ENCODE results near the gene B4GALT3.

The B4GALT3 gene

DNA sequence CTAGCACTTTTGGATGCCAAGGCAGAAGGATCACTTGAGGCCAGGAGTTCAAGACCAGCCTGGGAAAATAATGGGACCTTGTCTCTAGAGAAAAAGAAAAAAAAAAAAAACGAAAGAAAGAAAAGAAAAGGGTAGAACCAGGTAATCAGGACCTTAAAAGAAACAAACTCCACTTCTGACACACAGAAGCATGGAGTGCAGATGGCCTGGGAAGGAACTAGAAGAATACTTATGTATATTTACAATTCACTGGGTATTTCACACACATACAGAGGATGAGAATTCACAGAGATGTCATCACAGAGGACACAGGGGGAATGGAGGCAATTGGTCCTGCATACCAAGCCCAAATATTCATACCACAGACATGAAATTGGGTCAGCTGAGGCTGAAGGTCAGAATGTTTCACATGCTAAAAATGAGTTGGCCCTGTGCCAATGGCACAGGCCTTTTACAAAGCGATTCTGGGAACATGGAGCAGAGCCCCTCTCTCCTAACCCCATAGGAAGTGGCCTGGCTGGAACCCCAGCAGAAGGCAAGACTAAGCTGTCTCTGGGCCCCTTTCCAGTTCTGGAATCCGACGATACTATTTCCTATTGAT lies 4.4 kb downstream of the B4GALT3 start:
- Histone ChIP-seq H3K36me3 (ENCODE audit: control insufficient read depth in 2 of 2, insufficient read depth in 2 of 2, low read length in 2 of 2) (peaks cover 24 to 39% of the 10 kb centered on the region in 2 donors), H3K27me3 (ENCODE audit: control insufficient read depth in 2 of 2, insufficient read depth in 2 of 2, low read length in 2 of 2) (no peaks in the 10 kb centered on the region), H3K4me1 (ENCODE audit: control insufficient read depth in 2 of 2, insufficient read depth in 2 of 2, low read length in 2 of 2) (peaks cover 10 to 13% of the 10 kb centered on the region in 2 donors), H3K9me3 (ENCODE audit: control insufficient read depth in 2 of 2, low read length in 2 of 2) (no peaks in the 10 kb centered on the region), H3K27ac (ENCODE audit: low read depth in 2 of 2, low read length in 2 of 2) (no peak overlapping the region), H3K4me3 (ENCODE audit: low read length in 2 of 2) (no peak overlapping the region), H3K9ac (ENCODE audit: low read depth in 1 of 2, low read length in 2 of 2) (no peak overlapping the region)

DNA sequence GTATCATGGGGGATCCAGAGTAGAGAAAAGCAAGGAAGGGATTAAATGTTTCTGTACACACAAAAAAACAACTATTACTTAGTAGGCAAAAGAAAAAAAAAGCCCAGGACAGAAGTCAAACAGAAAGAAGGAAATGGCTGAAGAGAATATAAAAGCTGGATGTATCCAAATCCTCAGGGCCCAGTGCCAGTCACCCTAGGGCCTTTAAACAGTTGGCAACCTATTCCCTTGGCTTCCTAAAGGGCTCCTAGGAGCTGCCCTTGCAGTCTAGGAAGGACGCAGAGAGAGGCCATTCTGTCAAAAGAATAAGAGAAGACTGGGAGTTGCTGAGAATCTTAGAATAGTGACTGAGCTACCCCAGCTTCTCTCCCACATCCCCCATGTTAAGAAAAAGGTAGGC lies 5.0 kb downstream of the B4GALT3 start:
- no peaks in the 10 kb centered on the region for H3K9me3 ChIP-seq (ENCODE audit: control insufficient read depth in 2 of 2, low read length in 2 of 2)
- H3K36me3 ChIP-seq (ENCODE audit: control insufficient read depth in 2 of 2, insufficient read depth in 2 of 2, low read length in 2 of 2) = peaks cover 24 to 39% of the 10 kb centered on the region in 2 donors
- no peak overlapping the region for H3K9ac ChIP-seq (ENCODE audit: low read depth in 1 of 2, low read length in 2 of 2)
- no peaks in the 10 kb centered on the region for H3K27me3 ChIP-seq (ENCODE audit: control insufficient read depth in 2 of 2, insufficient read depth in 2 of 2, low read length in 2 of 2)
- H3K4me3 ChIP-seq (ENCODE audit: low read length in 2 of 2) = no peak overlapping the region
- H3K27ac ChIP-seq (ENCODE audit: low read depth in 2 of 2, low read length in 2 of 2) = no peak overlapping the region
- H3K4me1 ChIP-seq (ENCODE audit: control insufficient read depth in 2 of 2, insufficient read depth in 2 of 2, low read length in 2 of 2) = peaks cover 8 to 10% of the 10 kb centered on the region in 2 donors

DNA sequence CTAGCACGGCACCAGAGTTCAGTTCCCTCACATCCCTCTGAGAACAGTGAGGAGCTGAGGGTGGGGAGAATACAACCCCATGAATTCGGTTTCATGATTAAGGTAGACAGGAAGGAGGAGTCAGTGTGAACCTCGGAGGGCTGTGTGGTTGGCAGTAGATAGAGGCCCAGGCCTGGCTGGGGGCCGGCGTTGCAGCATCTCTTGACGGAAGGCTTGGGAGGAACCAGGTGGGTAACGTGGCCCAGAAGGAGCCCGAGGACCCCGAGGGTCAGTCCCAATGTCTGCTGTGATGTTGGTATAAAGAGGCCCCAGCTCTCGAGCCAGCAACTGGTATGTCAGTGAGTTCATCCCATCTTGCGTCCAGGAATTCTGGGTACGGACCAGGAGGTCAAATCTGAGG lies 5.6 kb downstream of the B4GALT3 start:
- peaks cover 24 to 39% of the 10 kb centered on the region in 2 donors for H3K36me3 ChIP-seq (ENCODE audit: control insufficient read depth in 2 of 2, insufficient read depth in 2 of 2, low read length in 2 of 2)
- H3K4me1 ChIP-seq (ENCODE audit: control insufficient read depth in 2 of 2, insufficient read depth in 2 of 2, low read length in 2 of 2) = peaks cover 13 to 15% of the 10 kb centered on the region in 2 donors

DNA sequence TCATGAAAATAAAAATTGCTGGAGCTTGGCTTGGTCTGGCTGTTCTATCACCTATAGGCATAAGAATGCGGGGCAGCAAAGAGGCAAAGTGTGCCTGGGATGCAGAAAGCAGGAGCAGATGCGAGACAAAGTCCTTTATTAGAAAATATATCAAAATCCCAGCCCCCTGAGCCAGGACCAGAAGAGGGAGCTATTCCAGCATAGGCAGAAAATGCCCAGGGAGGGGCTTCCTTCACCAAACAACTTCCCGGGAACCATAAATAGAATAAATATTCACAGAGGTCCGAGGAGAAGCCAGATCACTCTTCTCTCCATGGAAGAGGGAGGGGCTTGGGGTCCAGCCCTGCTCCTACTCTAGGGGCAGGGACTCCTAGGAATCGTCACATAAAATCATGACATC lies 6.1 kb downstream of the B4GALT3 start:
- peaks cover 10 to 13% of the 10 kb centered on the region in 2 donors for H3K4me1 ChIP-seq (ENCODE audit: control insufficient read depth in 2 of 2, insufficient read depth in 2 of 2, low read length in 2 of 2)
- H3K27ac ChIP-seq (ENCODE audit: low read depth in 2 of 2, low read length in 2 of 2) = no peak overlapping the region
- H3K36me3 ChIP-seq (ENCODE audit: control insufficient read depth in 2 of 2, insufficient read depth in 2 of 2, low read length in 2 of 2) = peaks cover 24 to 39% of the 10 kb centered on the region in 2 donors
- no peaks in the 10 kb centered on the region for H3K27me3 ChIP-seq (ENCODE audit: control insufficient read depth in 2 of 2, insufficient read depth in 2 of 2, low read length in 2 of 2)
- no peak overlapping the region for H3K9ac ChIP-seq (ENCODE audit: low read depth in 1 of 2, low read length in 2 of 2)
- no peaks in the 10 kb centered on the region for H3K9me3 ChIP-seq (ENCODE audit: control insufficient read depth in 2 of 2, low read length in 2 of 2)
- H3K4me3 ChIP-seq (ENCODE audit: low read length in 2 of 2) = no peak overlapping the region

More for the DNA sequence above, 5.6 kb downstream of the B4GALT3 start:
- H3K27me3 ChIP-seq (ENCODE audit: control insufficient read depth in 2 of 2, insufficient read depth in 2 of 2, low read length in 2 of 2) = no peaks in the 10 kb centered on the region
- no peaks in the 10 kb centered on the region for H3K9me3 ChIP-seq (ENCODE audit: control insufficient read depth in 2 of 2, low read length in 2 of 2)
- no peak overlapping the region for H3K4me3 ChIP-seq (ENCODE audit: low read length in 2 of 2)
- H3K27ac ChIP-seq (ENCODE audit: low read depth in 2 of 2, low read length in 2 of 2) = no peak overlapping the region
- H3K9ac ChIP-seq (ENCODE audit: low read depth in 1 of 2, low read length in 2 of 2) = no peak overlapping the region

DNA sequence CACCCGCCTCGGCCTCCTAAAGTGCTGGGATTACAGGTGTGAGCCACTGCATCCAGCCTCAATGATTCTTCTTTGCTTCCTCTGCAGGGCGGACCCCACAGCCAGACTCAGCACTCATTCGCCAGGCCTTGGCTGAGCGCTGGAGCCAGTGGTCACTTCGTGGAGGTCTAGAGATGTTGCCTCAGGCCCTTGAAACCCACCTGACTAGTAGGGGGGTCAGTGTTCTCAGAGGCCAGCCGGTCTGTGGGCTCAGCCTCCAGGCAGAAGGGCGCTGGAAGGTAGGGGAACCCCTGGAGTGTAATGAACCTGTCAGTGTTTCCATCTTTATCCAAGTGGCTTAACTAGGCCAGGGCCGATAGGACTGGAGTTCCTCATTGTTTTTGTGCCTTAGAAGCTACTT lies 8.4 kb downstream of the B4GALT3 start:
- Histone ChIP-seq H3K9me3 (ENCODE audit: control insufficient read depth in 2 of 2, low read length in 2 of 2) (no peaks in the 10 kb centered on the region), H3K9ac (ENCODE audit: low read depth in 1 of 2, low read length in 2 of 2) (no peak overlapping the region), H3K4me3 (ENCODE audit: low read length in 2 of 2) (no peak overlapping the region), H3K27ac (ENCODE audit: low read depth in 2 of 2, low read length in 2 of 2) (no peak overlapping the region), H3K36me3 (ENCODE audit: control insufficient read depth in 2 of 2, insufficient read depth in 2 of 2, low read length in 2 of 2) (peaks cover 24 to 32% of the 10 kb centered on the region in 2 donors), H3K4me1 (ENCODE audit: control insufficient read depth in 2 of 2, insufficient read depth in 2 of 2, low read length in 2 of 2) (peaks cover 14 to 20% of the 10 kb centered on the region in 2 donors), H3K27me3 (ENCODE audit: control insufficient read depth in 2 of 2, insufficient read depth in 2 of 2, low read length in 2 of 2) (no peaks in the 10 kb centered on the region)

DNA sequence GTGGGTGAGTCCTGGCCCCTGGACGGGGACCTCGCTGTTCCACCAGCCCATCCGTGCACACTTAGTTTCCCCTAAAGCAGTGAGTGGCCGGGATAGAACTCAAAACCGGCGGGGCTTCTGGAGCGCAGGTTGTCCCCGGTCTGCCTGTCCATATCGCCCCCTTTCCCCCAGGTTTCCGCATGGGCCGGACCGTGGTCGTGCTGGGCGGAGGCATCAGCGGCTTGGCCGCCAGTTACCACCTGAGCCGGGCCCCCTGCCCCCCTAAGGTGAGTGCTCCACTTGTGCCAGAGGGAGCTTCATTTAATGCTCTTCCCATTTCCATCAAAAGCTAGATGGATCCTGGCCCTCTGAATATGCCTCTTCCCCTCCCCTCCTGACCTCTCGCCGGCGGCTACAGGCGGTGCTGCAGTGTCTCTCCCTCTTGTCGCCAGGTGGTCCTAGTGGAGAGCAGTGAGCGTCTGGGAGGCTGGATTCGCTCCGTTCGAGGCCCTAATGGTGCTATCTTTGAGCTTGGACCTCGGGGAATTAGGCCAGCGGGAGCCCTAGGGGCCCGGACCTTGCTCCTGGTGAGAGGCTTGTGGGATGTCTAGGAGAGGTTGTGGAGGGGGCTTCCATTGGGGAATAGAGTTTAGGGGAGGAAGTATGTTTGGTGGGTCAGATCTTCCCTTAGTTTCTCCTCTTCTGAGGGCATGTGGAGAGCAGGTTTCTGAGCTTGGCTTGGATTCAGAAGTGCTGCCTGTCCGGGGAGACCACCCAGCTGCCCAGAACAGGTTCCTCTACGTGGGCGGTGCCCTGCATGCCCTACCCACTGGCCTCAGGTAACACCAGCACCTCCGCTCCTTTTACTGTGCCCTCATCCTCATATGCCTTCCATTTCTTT lies 10.4 kb downstream of the B4GALT3 start:
- peaks cover 20 to 25% of the 10 kb centered on the region in 2 donors for H3K36me3 ChIP-seq (ENCODE audit: control insufficient read depth in 2 of 2, insufficient read depth in 2 of 2, low read length in 2 of 2)
- H3K4me3 ChIP-seq (ENCODE audit: low read length in 2 of 2) = peak overlapping the region; percentile 95 to 96

DNA sequence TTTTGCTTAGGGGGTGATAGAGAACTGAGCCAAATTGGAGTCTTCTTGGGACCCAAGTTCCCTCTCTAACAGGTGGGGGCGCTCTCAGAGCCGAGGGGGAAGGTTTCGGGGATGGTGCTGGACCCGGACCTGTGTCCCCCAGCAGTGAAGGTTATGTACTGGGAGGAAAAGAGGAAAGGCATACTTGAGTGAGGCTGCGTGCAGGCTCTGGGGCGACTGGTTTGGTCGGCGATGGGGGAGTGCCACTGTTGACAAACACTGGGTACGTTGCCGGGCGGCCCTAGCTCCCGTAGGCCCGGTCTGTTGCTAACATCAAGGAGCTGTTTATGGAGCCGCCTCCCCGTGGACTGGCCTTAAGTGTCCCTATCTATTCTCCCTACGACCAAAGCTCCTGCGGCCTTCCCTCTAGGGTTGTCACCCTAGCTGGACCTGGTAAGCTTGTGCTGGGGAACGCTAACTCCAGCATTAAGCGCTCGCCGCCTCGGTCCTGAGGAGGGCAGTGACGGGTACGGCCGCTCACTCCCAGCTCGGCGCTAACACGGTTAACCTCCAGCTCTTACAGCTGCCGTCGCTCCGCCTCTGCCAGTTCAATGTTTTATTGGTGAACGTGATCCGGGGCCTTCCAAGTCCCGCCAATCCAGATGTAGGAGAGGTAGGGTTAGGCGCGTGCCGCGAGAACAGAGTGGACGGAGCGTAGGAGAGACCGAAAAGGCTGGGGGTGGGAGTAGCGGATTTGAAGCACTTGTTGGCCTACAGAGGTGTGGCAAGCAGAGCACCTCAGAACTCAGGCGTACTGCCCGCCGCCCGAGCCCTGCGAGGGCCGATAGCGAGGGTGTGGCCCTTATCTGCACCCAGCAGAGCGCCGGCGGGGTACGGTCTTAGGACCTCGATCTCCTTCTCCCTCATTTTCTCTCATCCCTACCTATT lies 11.3 kb downstream of the B4GALT3 start, which contains the start of gene PPOX:
PPOX (plus strand) TSS at position 685 of the 927 bp plus-strand sequence. CDS start 422 bp downstream, outside the sequence.
- Histone ChIP-seq H3K27me3 (ENCODE audit: control insufficient read depth in 2 of 2, insufficient read depth in 2 of 2, low read length in 2 of 2) (no peaks in the 10 kb centered on the region), H3K4me3 (ENCODE audit: low read length in 2 of 2) (peak within 1 kb of the TSS; percentile 95 to 96), H3K9me3 (ENCODE audit: control insufficient read depth in 2 of 2, low read length in 2 of 2) (no peaks in the 10 kb centered on the region), H3K4me1 (ENCODE audit: control insufficient read depth in 2 of 2, insufficient read depth in 2 of 2, low read length in 2 of 2) (peaks cover 18 to 22% of the 10 kb centered on the region in 2 donors), H3K9ac (ENCODE audit: low read depth in 1 of 2, low read length in 2 of 2) (peak within 1 kb of the TSS; percentile 78 to 83), H3K27ac (ENCODE audit: low read depth in 2 of 2, low read length in 2 of 2) (peak within 1 kb of the TSS; percentile 89 to 93), H3K36me3 (ENCODE audit: control insufficient read depth in 2 of 2, insufficient read depth in 2 of 2, low read length in 2 of 2) (peaks cover 16 to 19% of the 10 kb centered on the region in 2 donors)

More for the DNA sequence above, 10.4 kb downstream of the B4GALT3 start:
- Histone ChIP-seq H3K9ac (ENCODE audit: low read depth in 1 of 2, low read length in 2 of 2) (peak overlapping the region; percentile 77 to 78), H3K27ac (ENCODE audit: low read depth in 2 of 2, low read length in 2 of 2) (peak overlapping the region; percentile 51 to 93), H3K9me3 (ENCODE audit: control insufficient read depth in 2 of 2, low read length in 2 of 2) (no peaks in the 10 kb centered on the region), H3K4me1 (ENCODE audit: control insufficient read depth in 2 of 2, insufficient read depth in 2 of 2, low read length in 2 of 2) (peaks cover 14 to 20% of the 10 kb centered on the region in 2 donors), H3K27me3 (ENCODE audit: control insufficient read depth in 2 of 2, insufficient read depth in 2 of 2, low read length in 2 of 2) (no peaks in the 10 kb centered on the region)

DNA sequence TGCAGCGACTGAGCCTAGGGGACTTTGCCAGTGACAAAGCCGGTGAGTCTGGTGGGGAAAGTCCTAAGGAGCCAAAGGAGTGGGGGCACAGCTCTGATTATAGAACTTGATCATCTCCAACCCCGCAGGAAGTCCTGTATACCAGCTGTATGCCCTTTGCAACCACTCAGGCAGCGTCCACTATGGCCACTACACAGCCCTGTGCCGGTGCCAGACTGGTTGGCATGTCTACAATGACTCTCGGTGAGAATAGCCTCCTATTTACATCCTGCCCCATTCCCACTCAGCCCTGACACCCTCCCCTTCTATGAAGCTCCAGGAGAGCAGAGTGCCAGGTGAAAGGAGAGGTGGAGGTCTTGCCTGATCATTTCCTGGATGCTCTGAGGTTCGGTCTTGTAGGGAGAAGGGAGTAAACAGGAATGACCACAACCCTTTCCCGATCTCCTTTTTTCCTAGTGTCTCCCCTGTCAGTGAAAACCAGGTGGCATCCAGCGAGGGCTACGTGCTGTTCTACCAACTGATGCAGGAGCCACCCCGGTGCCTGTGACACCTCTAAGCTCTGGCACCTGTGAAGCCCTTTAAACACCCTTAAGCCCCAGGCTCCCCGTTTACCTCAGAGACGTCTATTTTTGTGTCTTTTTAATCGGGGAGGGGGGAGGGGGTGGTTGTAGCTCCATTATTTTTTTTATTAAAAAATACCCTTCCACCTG lies 12.3 kb downstream of the B4GALT3 start:
- H3K27me3 ChIP-seq (ENCODE audit: control insufficient read depth in 2 of 2, insufficient read depth in 2 of 2, low read length in 2 of 2) = no peaks in the 10 kb centered on the region
- H3K9me3 ChIP-seq (ENCODE audit: control insufficient read depth in 2 of 2, low read length in 2 of 2) = no peaks in the 10 kb centered on the region
- H3K4me3 ChIP-seq (ENCODE audit: low read length in 2 of 2) = peak overlapping the region; percentile 95 to 96
- H3K4me1 ChIP-seq (ENCODE audit: control insufficient read depth in 2 of 2, insufficient read depth in 2 of 2, low read length in 2 of 2) = peaks cover 25 to 27% of the 10 kb centered on the region in 2 donors
- peak overlapping the region; percentile 89 to 93 for H3K27ac ChIP-seq (ENCODE audit: low read depth in 2 of 2, low read length in 2 of 2)
- H3K9ac ChIP-seq (ENCODE audit: low read depth in 1 of 2, low read length in 2 of 2) = peak overlapping the region; percentile 78 to 83
- H3K36me3 ChIP-seq (ENCODE audit: control insufficient read depth in 2 of 2, insufficient read depth in 2 of 2, low read length in 2 of 2) = peaks cover 12 to 13% of the 10 kb centered on the region in 2 donors

DNA sequence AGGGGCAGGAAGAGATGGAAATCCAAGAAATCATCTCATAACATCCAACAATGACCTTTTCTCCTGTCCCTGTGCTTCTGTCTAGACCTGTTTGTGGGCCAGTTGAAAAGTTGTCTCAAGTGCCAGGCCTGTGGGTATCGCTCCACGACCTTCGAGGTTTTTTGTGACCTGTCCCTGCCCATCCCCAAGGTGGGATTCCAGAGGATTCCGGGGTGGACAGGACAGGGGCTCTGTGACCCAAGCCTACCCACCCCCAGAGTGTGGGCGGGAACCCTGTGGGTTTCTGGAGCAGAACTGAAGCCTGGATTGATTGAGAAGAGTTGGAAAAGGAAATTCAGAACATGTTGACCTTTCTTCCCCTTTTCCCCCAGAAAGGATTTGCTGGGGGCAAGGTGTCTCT lies 13.5 kb downstream of the B4GALT3 start:
- no peak overlapping the region for H3K4me3 ChIP-seq (ENCODE audit: low read length in 2 of 2)
- H3K27me3 ChIP-seq (ENCODE audit: control insufficient read depth in 2 of 2, insufficient read depth in 2 of 2, low read length in 2 of 2) = no peaks in the 10 kb centered on the region
- H3K4me1 ChIP-seq (ENCODE audit: control insufficient read depth in 2 of 2, insufficient read depth in 2 of 2, low read length in 2 of 2) = peaks cover 31 to 35% of the 10 kb centered on the region in 2 donors
- no peaks in the 10 kb centered on the region for H3K9me3 ChIP-seq (ENCODE audit: control insufficient read depth in 2 of 2, low read length in 2 of 2)
- no peak overlapping the region for H3K27ac ChIP-seq (ENCODE audit: low read depth in 2 of 2, low read length in 2 of 2)
- no peak overlapping the region for H3K9ac ChIP-seq (ENCODE audit: low read depth in 1 of 2, low read length in 2 of 2)
- H3K36me3 ChIP-seq (ENCODE audit: control insufficient read depth in 2 of 2, insufficient read depth in 2 of 2, low read length in 2 of 2) = peaks cover 12 to 13% of the 10 kb centered on the region in 2 donors
